Adrenal gland (tissue), 12 donors: Measurements from ENCODE around the gene RNF220. TPM values are rescaled to one million over a fixed set of nuclear protein-coding genes. Genes with fewer than 3 reads are reported as not detected.

ENCODE experiments used
- DNase-seq, 7 donors: peaks; one replicate each; pipeline ENCODE4 v3.0.0-alpha.2; 2019 to 2020
- H3K27ac ChIP-seq, 5 donors: fragments of 200-600 bp; sonication (generic) in 4 of 5; 1 replicate in 3 of 5; 2 replicates in 2 of 5; pipeline versions ENCODE4 v1.5.1 to v1.8.0; 2016 to 2020; ENCODE audit warnings: mild to moderate bottlenecking in 1 of 5
- H3K27me3 ChIP-seq: fragments of 200-600 bp; 2 replicates; pipeline ENCODE4 v1.8.0; 2021
- H3K36me3 ChIP-seq, 2 donors: fragments of 200-600 bp; replicated peaks in 1 of 2; 1 replicate in 1 of 2; 2 replicates in 1 of 2; pipeline versions ENCODE4 v1.5.1 to v1.8.0; 2018 to 2022
- H3K4me1 ChIP-seq, 2 donors: fragments of 200-600 bp; replicated peaks in 1 of 2; 1 replicate in 1 of 2; 2 replicates in 1 of 2; pipeline versions ENCODE4 v1.5.1 to v1.8.0; 2018 to 2021
- H3K4me3 ChIP-seq, 4 donors: fragments of 200-600 bp; sonication (generic) in 3 of 4; one replicate each; pipeline ENCODE4 v1.5.1; 2016 to 2018
- H3K9me3 ChIP-seq, 3 donors: fragments of 200-600 bp; sonication (generic) in 1 of 3; replicated peaks in 1 of 3; 1 replicate in 2 of 3; 2 replicates in 1 of 3; pipeline versions ENCODE4 v1.5.1 to v1.8.0; 2016 to 2021
- POLR2A ChIP-seq, 2 donors: fragments of 450-650 bp; IDR thresholded peaks; one replicate each; pipeline ENCODE4 v1.6.1; 2017; ENCODE audit warnings: antibody characterized with exemption in 2 of 2, mild to moderate bottlenecking in 2 of 2, moderate library complexity in 1 of 2
- WGBS, 4 donors: extraction: QIAGEN DNeasy Blood & Tissue Kit in 2 of 4; methylation state at CpG; one replicate each; pipeline versions ENCODE4 v1.1.5 to v1.1.7; 2013 to 2017; 5-methylcytosine and 5-hydroxymethylcytosine counted together
- intact Hi-C, 2 donors: fragments of 100-400 bp; cut with DNase I; formaldehyde crosslinking; loops; one replicate each; pipeline versions ENCODE4 v1.14.1 to v1.15.0; 2022 to 2023
- polyA plus RNA-seq, 3 donors: library from polyadenylated mRNA; stranded (reverse); fragments of 200-250 nt in 2 of 3; fragments of 350-450 nt in 1 of 3; fragmentation: Illumina TruSeq in 1 of 3; extraction: RNeasy Lipid Tissue Mini Kit (QIAGEN cat#74804) in 1 of 3; gene quantifications; one replicate each; pipeline ENCODE4 v1.2.3, GENCODE V29; 2013 to 2014
- total RNA-seq, 9 donors: library from RNA; depleted of rRNA in 4 of 9; stranded (reverse); fragments of >200 nt in 4 of 9; fragments of 120-200 nt in 1 of 9; fragmentation: NEBNext Ultra II Directional in 1 of 9; extraction: Animal tissue kit (Norgen Biotek cat#: 25700) in 1 of 9; gene quantifications; one replicate each; pipeline versions ENCODE4 v1.1.0 to v1.2.4, GENCODE V29; 2013 to 2023
- TF ChIP-seq, protein P1 (sequence below), 6 experiments: fragments of 450-650 bp in 4 of 6; fragments of 200-600 bp in 2 of 6; sonication (generic) in 1 of 6; IDR thresholded peaks; 1 replicate in 5 of 6; 2 replicates in 1 of 6; pipeline versions ENCODE4 v1.5.1 to v1.8.0; 2016 to 2021; ENCODE audit warnings: antibody characterized with exemption in 6 of 6, mild to moderate bottlenecking in 2 of 6, moderate library complexity in 1 of 6
- donor health status: healthy with polysubstance abuse.
- donor health status: Bipolar disorder and iron deficiency.
- donor health status: DM: yes; HTN: yes; CAD: no.
- donor health status: DM: no; HTN: no; CAD: no.
- donor health status: DM: no; HTN: no; CAD: no.
- donor health status: DM: yes; HTN: yes; CAD: no.

The RNF220 gene
- total and polyA plus RNA-seq, 12 donors, result 36.3 to 150 (median 66.5) TPM

DNA sequence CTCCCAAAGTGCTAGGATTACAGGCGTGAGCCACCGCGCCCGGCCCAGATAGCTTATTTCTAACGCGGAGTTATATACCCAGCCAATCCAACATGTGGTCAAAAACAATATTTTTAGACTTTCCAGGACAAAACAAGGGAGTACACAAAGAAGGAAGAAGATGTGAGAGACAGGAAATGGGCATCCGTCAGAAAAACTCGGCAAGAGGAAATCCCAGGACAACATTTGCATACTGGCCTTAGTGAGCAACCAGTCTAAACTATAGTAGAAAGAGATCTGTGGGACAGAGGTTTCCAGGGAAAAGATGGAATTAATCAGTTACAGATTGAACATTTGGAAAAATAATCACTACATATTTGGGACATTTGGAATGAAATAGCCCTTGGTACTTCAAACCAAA, 280.8 kb downstream of the RNF220 start:
- no peaks in the 10 kb centered on the region for H3K4me1 ChIP-seq
- H3K36me3 ChIP-seq, result no peaks in the 10 kb centered on the region
- H3K9me3 ChIP-seq, result no peaks in the 10 kb centered on the region
- H3K27me3 ChIP-seq, result no peaks in the 10 kb centered on the region
- WGBS, 4 donors, result 79 to 84% (median 81%) methylated on average over 8 of the region's 8 CpGs
- no peak overlapping the region for H3K27ac ChIP-seq
- TF ChIP-seq, protein P1, sequence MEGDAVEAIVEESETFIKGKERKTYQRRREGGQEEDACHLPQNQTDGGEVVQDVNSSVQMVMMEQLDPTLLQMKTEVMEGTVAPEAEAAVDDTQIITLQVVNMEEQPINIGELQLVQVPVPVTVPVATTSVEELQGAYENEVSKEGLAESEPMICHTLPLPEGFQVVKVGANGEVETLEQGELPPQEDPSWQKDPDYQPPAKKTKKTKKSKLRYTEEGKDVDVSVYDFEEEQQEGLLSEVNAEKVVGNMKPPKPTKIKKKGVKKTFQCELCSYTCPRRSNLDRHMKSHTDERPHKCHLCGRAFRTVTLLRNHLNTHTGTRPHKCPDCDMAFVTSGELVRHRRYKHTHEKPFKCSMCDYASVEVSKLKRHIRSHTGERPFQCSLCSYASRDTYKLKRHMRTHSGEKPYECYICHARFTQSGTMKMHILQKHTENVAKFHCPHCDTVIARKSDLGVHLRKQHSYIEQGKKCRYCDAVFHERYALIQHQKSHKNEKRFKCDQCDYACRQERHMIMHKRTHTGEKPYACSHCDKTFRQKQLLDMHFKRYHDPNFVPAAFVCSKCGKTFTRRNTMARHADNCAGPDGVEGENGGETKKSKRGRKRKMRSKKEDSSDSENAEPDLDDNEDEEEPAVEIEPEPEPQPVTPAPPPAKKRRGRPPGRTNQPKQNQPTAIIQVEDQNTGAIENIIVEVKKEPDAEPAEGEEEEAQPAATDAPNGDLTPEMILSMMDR (IDR thresholded peaks at IDR 0.05), result no peak
- TF ChIP-seq POLR2A (IDR thresholded peaks at IDR 0.05), result no peak
- no peak overlapping the region for H3K4me3 ChIP-seq
- peak in 2 of 7 donors; percentile 3 to 6 for DNase-seq
- intact Hi-C loops, result no loop called here

DNA sequence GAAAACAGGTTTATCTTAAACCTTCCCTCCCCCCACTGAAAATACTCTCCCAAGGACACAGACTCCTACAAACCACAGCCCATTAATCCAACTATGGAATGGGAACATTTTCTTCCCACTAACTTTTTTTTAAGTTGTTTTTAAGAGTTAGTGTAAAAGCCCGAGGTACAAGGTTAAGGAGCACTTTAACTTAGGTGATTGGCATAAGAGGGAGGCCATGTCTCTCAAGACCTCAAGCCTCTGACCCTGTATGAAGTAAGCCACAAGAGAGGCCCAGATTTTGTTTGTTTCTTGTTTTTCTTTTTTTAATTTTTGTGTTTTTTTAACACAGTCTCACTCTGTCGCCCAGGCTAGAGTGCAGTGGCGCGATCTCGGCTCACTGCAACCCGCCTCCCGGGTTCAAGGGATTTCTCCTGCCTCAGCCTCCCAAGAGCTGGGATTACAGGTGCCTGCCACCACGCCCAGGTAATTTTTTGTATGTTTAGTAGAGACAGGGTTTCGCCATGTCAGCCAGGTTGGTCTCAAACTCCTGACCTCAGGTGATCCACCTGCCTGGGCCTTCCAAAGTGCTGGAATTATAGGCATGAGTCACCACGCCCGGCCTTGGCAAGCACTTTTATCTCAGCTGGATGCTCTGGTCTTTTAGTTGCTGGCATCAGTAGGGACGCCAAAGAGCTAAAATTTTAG, 283.8 kb downstream of the RNF220 start:
- WGBS, 4 donors, result 65 to 77% (median 76%) methylated on average over 11 to 12 of the region's 12 CpGs
- Histone ChIP-seq H3K27ac (no peak overlapping the region), H3K4me3 (no peak overlapping the region), H3K36me3 (no peaks in the 10 kb centered on the region), H3K4me1 (no peaks in the 10 kb centered on the region), H3K27me3 (no peaks in the 10 kb centered on the region), H3K9me3 (no peaks in the 10 kb centered on the region)
- TF ChIP-seq, protein P1 (IDR thresholded peaks at IDR 0.05), result no peak
- TF ChIP-seq POLR2A (IDR thresholded peaks at IDR 0.05), result no peak
- DNase-seq, result peak; percentile 37 to 75 (median 72)
- intact Hi-C loops, result no loop called here

DNA sequence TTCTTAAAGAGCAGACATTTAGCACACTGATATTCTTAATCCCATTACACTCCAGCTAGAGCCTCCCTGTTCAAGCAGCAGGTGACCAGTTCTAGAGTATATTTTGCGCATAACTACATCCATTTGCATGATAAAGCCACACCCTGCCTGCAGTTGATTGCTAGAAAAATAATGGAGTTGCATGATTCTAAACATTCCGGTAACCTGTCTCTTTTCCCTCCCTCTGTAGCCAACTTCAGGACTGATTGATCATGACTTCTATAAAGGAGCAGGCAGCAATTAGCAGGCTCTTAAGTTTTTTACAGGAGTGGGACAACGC, 284.4 kb downstream of the RNF220 start:
- no peaks in the 10 kb centered on the region for H3K9me3 ChIP-seq
- no peak for DNase-seq
- no peak overlapping the region for H3K27ac ChIP-seq
- H3K4me3 ChIP-seq, result no peak overlapping the region
- H3K27me3 ChIP-seq, result no peaks in the 10 kb centered on the region
- H3K36me3 ChIP-seq, result no peaks in the 10 kb centered on the region
- intact Hi-C loops, result no loop called here
- TF ChIP-seq, protein P1 (IDR thresholded peaks at IDR 0.05), result no peak
- TF ChIP-seq POLR2A (IDR thresholded peaks at IDR 0.05), result no peak
- 60 to 75% (median 66%) methylated on average over 3 of the region's 3 CpGs for WGBS, 4 donors
- no peaks in the 10 kb centered on the region for H3K4me1 ChIP-seq

DNA sequence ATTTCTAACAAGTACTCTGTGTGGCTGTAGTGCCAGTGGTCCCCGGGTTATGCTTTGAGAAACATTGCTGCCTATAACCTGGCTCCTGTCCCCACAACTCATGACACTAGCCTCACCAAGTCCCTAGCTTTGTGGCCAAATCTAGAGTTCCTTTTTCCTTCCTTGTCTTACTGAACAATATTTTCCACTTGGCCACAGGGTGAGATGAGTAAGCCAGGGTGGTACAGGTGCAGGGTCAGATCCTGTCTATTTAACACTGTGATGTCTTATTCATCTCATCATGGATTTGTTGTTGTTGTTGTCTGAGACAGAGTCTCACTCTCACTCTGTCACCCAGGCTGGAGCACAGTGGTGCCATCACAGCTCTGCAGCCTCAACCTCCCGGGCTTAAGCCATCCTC, 288.1 kb downstream of the RNF220 start:
- no peaks in the 10 kb centered on the region for H3K36me3 ChIP-seq
- H3K9me3 ChIP-seq, result no peaks in the 10 kb centered on the region
- intact Hi-C loops, result no loop called here
- no peaks in the 10 kb centered on the region for H3K27me3 ChIP-seq
- no peak overlapping the region for H3K4me3 ChIP-seq
- no peak for TF ChIP-seq POLR2A (IDR thresholded peaks at IDR 0.05)
- TF ChIP-seq, protein P1 (IDR thresholded peaks at IDR 0.05), result no peak
- no peaks in the 10 kb centered on the region for H3K4me1 ChIP-seq
- WGBS, 4 donors, result 85 to 100% (median 93%) methylated on average over 2 of the region's 2 CpGs
- DNase-seq, result peak in 1 of 7 donors; percentile 3
- no peak overlapping the region for H3K27ac ChIP-seq
